Endodermal cell (in vitro differentiated cells): ENCODE measurements around the gene MMP24. TPM values are rescaled to one million over a fixed set of nuclear protein-coding genes. Genes with fewer than 3 reads are reported as not detected.

Source experiments
- DNase-seq: peaks from one replicate; pipeline ENCODE4 v3.0.0-alpha.2; 2017
- H3K27ac ChIP-seq: 2 replicates; pipeline ENCODE4 v1.5.1; 2013; ENCODE audit warnings: mild to moderate bottlenecking, low read depth, low read length, moderate library complexity
- H3K27me3 ChIP-seq: 2 replicates; pipeline ENCODE4 v1.6.1; 2013; ENCODE audit warnings: mild to moderate bottlenecking, low read length, moderate library complexity; ENCODE audit not compliant: insufficient read depth, control insufficient read depth, poor library complexity, severe bottlenecking
- H3K36me3 ChIP-seq: 2 replicates; pipeline ENCODE4 v1.7.0; 2013; ENCODE audit warnings: mild to moderate bottlenecking, low read length, moderate library complexity; ENCODE audit not compliant: control insufficient read depth, insufficient read depth
- H3K4me1 ChIP-seq: one replicate; pipeline ENCODE4 v1.7.0; 2013; ENCODE audit warnings: low read length; ENCODE audit not compliant: control insufficient read depth, insufficient read depth
- H3K4me3 ChIP-seq: 2 replicates; pipeline ENCODE4 v1.5.1; 2013; ENCODE audit warnings: mild to moderate bottlenecking, low read length, moderate library complexity
- H3K9ac ChIP-seq: 2 replicates; pipeline ENCODE4 v1.6.1; 2013; ENCODE audit warnings: mild to moderate bottlenecking, low read length, moderate library complexity; ENCODE audit not compliant: poor library complexity, severe bottlenecking; ENCODE audit errors: extremely low read depth
- H3K9me3 ChIP-seq: 2 replicates; pipeline ENCODE4 v1.6.1; 2013; ENCODE audit warnings: mild to moderate bottlenecking, low read length, moderate library complexity; ENCODE audit not compliant: control insufficient read depth
- H3K27ac Mint-ChIP-seq: 2 replicates; pipeline ENCODE4 v1.8.0; 2020; ENCODE audit warnings: mixed read lengths
- H3K27me3 Mint-ChIP-seq: 2 replicates; pipeline ENCODE4 v1.8.0; 2021; ENCODE audit warnings: mild to moderate bottlenecking, mixed read lengths; ENCODE audit not compliant: insufficient read depth
- H3K36me3 Mint-ChIP-seq: 2 replicates; pipeline ENCODE4 v1.8.0; 2020; ENCODE audit warnings: low read depth, mixed read lengths
- H3K4me1 Mint-ChIP-seq: 2 replicates; pipeline ENCODE4 v1.8.0; 2020; ENCODE audit warnings: mixed read lengths
- H3K4me3 Mint-ChIP-seq: 2 replicates; pipeline ENCODE4 v1.8.0; 2020; ENCODE audit warnings: mild to moderate bottlenecking, moderate library complexity, mixed read lengths
- H3K9me3 Mint-ChIP-seq: 2 replicates; pipeline ENCODE4 v1.8.0; 2020; ENCODE audit warnings: mild to moderate bottlenecking, mixed read lengths
- CTCF ChIP-seq: fragments of 200-600 bp; sonication (generic); conservative IDR thresholded peaks from 2 replicates; pipeline ENCODE4 v1.5.0; 2021; ENCODE audit warnings: antibody characterized with exemption, mild to moderate bottlenecking
- WGBS, 2 experiments: methylation state at CpG; one replicate each; pipeline versions ENCODE4 v1.1.5 to v1.1.7; 2013; ENCODE audit warnings: missing lambda C conversion rate in 2 of 2, mixed read lengths in 1 of 2; ENCODE audit not compliant: insufficient coverage in 1 of 2, insufficient read length in 1 of 2; 5-methylcytosine and 5-hydroxymethylcytosine counted together
- total RNA-seq, 2 donors: library from RNA; stranded (reverse); fragmentation: NEBNext Ultra II Directional in 1 of 2; extraction: Animal tissue kit (Norgen Biotek cat#: 25700) in 1 of 2; gene quantifications; 2 replicates in 1 of 2; 3 replicates in 1 of 2; pipeline ENCODE4 v1.2.1, GENCODE V29; 2021

MMP24 gene
- total RNA-seq, 2 donors from 2014 or later, result 1.3 to 5.9 TPM

GRCh38 chr20:35232575-35232974 is 6.1 kb downstream of the MMP24 start:
- peaks cover 7% of the 10 kb centered on the region for H3K9me3 ChIP-seq
- no peak for DNase-seq
- no peak overlapping the region for H3K4me3 ChIP-seq
- no peak overlapping the region for H3K27ac Mint-ChIP-seq
- peaks cover 35% of the 10 kb centered on the region for H3K9me3 Mint-ChIP-seq
- peaks cover 16% of the 10 kb centered on the region for H3K27me3 Mint-ChIP-seq
- peaks cover 20% of the 10 kb centered on the region for H3K27me3 ChIP-seq
- no peaks in the 10 kb centered on the region for H3K36me3 ChIP-seq
- H3K4me3 Mint-ChIP-seq, result no peak overlapping the region
- H3K36me3 Mint-ChIP-seq, result no peaks in the 10 kb centered on the region
- H3K9ac ChIP-seq, result no peak overlapping the region
- H3K4me1 ChIP-seq, result no peaks in the 10 kb centered on the region
- no peaks in the 10 kb centered on the region for H3K4me1 Mint-ChIP-seq
- 83 to 88% methylated on average over 2 of the region's 2 CpGs for WGBS, 2 experiments
- H3K27ac ChIP-seq, result no peak overlapping the region
- no peak for TF ChIP-seq CTCF

GRCh38 chr20:35235881-35236280 is 9.4 kb downstream of the MMP24 start:
- Histone ChIP-seq H3K4me3 (no peak overlapping the region), H3K9me3 (peaks cover 7% of the 10 kb centered on the region), H3K4me1 (peaks cover 4% of the 10 kb centered on the region), H3K27ac (no peak overlapping the region), H3K27me3 (no peaks in the 10 kb centered on the region), H3K9ac (no peak overlapping the region), H3K36me3 (no peaks in the 10 kb centered on the region)
- Mint-ChIP-seq H3K36me3 (no peaks in the 10 kb centered on the region), H3K27me3 (no peaks in the 10 kb centered on the region), H3K27ac (no peak overlapping the region), H3K4me3 (no peak overlapping the region), H3K9me3 (peaks cover 36% of the 10 kb centered on the region), H3K4me1 (peaks cover 10% of the 10 kb centered on the region)
- DNase-seq, result no peak
- WGBS, 2 experiments, result 90 to 95% methylated on average over 3 to 6 of the region's 6 CpGs
- TF ChIP-seq CTCF, result no peak

GRCh38 chr20:35237486-35237885 is 11.0 kb downstream of the MMP24 start:
- H3K9ac ChIP-seq, result no peak overlapping the region
- peaks cover 7% of the 10 kb centered on the region for H3K9me3 ChIP-seq
- peaks cover 8% of the 10 kb centered on the region for H3K4me1 ChIP-seq
- no peak for TF ChIP-seq CTCF
- no peak overlapping the region for H3K4me3 ChIP-seq
- Mint-ChIP-seq H3K9me3 (peaks cover 41% of the 10 kb centered on the region), H3K4me3 (no peak overlapping the region), H3K27me3 (no peaks in the 10 kb centered on the region), H3K4me1 (peaks cover 14% of the 10 kb centered on the region), H3K36me3 (no peaks in the 10 kb centered on the region), H3K27ac (no peak overlapping the region)
- H3K36me3 ChIP-seq, result no peaks in the 10 kb centered on the region
- H3K27me3 ChIP-seq, result no peaks in the 10 kb centered on the region
- no peak for DNase-seq
- no peak overlapping the region for H3K27ac ChIP-seq
